GM12878 (cell line): ENCODE data around the gene SP6. TPM values are rescaled to one million over a fixed set of nuclear protein-coding genes. Genes with fewer than 3 reads are reported as not detected.

Experiments
- ASH2L ChIP-seq: fragments of 300-600, 200-600 bp; sonication (generic); IDR thresholded peaks from 2 replicates; pipeline ENCODE4 v1.6.1; 2017; ENCODE audit warnings: low read depth, mild to moderate bottlenecking, borderline replicate concordance
- ATF7 ChIP-seq: fragments of 450-650 bp; IDR thresholded peaks from 2 replicates; pipeline ENCODE4 v1.6.1; 2016; ENCODE audit warnings: low read depth, mild to moderate bottlenecking
- E4F1 ChIP-seq: fragments of 450-650 bp; IDR thresholded peaks from 2 replicates; pipeline ENCODE4 v1.6.1; 2018; ENCODE audit warnings: borderline replicate concordance, mild to moderate bottlenecking; ENCODE audit not compliant: partially characterized antibody
- JUNB ChIP-seq: IDR thresholded peaks from 2 replicates; pipeline ENCODE4 v1.6.1; 2016; ENCODE audit warnings: antibody characterized with exemption, mild to moderate bottlenecking
- NR2C2 ChIP-seq: IDR thresholded peaks from 2 replicates; pipeline ENCODE4 v1.6.1; 2011; ENCODE audit warnings: borderline replicate concordance, low read depth; ENCODE audit not compliant: control insufficient read depth, insufficient read length
- PML ChIP-seq: IDR thresholded peaks from 2 replicates; pipeline ENCODE4 v1.6.1; 2012; ENCODE audit warnings: low read length, inconsistent platforms
- SIX5 ChIP-seq: IDR thresholded peaks from 2 replicates; pipeline ENCODE4 v1.6.1; 2011; ENCODE audit warnings: mild to moderate bottlenecking, low read depth, low read length, moderate library complexity; ENCODE audit not compliant: severe bottlenecking
- SMAD1 ChIP-seq: fragments of 450-650 bp; IDR thresholded peaks from 2 replicates; pipeline ENCODE4 v1.6.1; 2018; ENCODE audit warnings: mild to moderate bottlenecking, low read depth; ENCODE audit not compliant: partially characterized antibody
- SMAD5 ChIP-seq: IDR thresholded peaks from 2 replicates; pipeline ENCODE4 v1.6.1; 2016; ENCODE audit warnings: antibody characterized with exemption, low read depth
- SP1 ChIP-seq: IDR thresholded peaks from one replicate; pipeline ENCODE4 v1.6.1; 2011; ENCODE audit warnings: low read depth, low read length
- SRF ChIP-seq, 2 experiments: IDR thresholded peaks; 2 replicates each; pipeline ENCODE4 v1.6.1; 2011; ENCODE audit warnings: low read depth in 2 of 2, low read length in 2 of 2, mild to moderate bottlenecking in 1 of 2, moderate library complexity in 1 of 2
- STAT1 ChIP-seq: fragments of 450-650 bp; conservative IDR thresholded peaks from 2 replicates; pipeline ENCODE4 v1.6.1; 2014; ENCODE audit warnings: antibody characterized with exemption, mild to moderate bottlenecking
- STAT3 ChIP-seq: IDR thresholded peaks from 2 replicates; pipeline ENCODE4 v1.6.1; 2011; ENCODE audit warnings: low read depth, low read length, improper control_type of control experiment
- TCF3 ChIP-seq: IDR thresholded peaks from 2 replicates; pipeline ENCODE4 v1.6.1; 2012; ENCODE audit warnings: low read depth, mild to moderate bottlenecking, low read length, borderline replicate concordance; ENCODE audit not compliant: insufficient read depth
- TCF7 ChIP-seq: IDR thresholded peaks from 2 replicates; pipeline ENCODE4 v1.6.1; 2014; ENCODE audit warnings: antibody characterized with exemption, borderline replicate concordance
- WRNIP1 ChIP-seq: IDR thresholded peaks from 2 replicates; pipeline ENCODE4 v1.6.1; 2011; ENCODE audit warnings: low read depth, low read length, improper control_type of control experiment, borderline replicate concordance
- YBX1 ChIP-seq: fragments of 450-650 bp; IDR thresholded peaks from 2 replicates; pipeline ENCODE4 v1.6.1; 2016; ENCODE audit warnings: antibody characterized with exemption
- ZBTB40 ChIP-seq: fragments of 450-650 bp; IDR thresholded peaks from 2 replicates; pipeline ENCODE4 v1.6.1; 2016; ENCODE audit warnings: mild to moderate bottlenecking, moderate library complexity, borderline replicate concordance
- ZNF24 ChIP-seq: fragments of 450-650 bp; IDR thresholded peaks from 2 replicates; pipeline ENCODE4 v1.6.1; 2017; ENCODE audit warnings: antibody characterized with exemption, mild to moderate bottlenecking
- ZNF622 ChIP-seq: fragments of 450-650 bp; IDR thresholded peaks from 2 replicates; pipeline ENCODE4 v1.6.1; 2017; ENCODE audit warnings: mild to moderate bottlenecking, inconsistent platforms
- polyA plus RNA-seq, 11 experiments: library from polyadenylated mRNA; depleted of rRNA in 4 of 11; unstranded in 6 of 11; stranded (reverse) in 5 of 11; fragments of >200 nt; fragmentation: Nextera tagmentation in 4 of 11; fragmentation: Illumina TruSeq in 1 of 11; extraction: Ambion mirVana in 4 of 11; extraction: Trizol in 1 of 11; gene quantifications; 1 replicate in 1 of 11; 2 replicates in 10 of 11; pipeline versions ENCODE4 v1.2.1 to v1.2.3, GENCODE V29; 2011 to 2016; ENCODE audit warnings: inconsistent platforms in 2 of 11, missing spikeins in 2 of 11, low read depth in 1 of 11
- total RNA-seq, 4 experiments: library from RNA; depleted of rRNA in 3 of 4; stranded (reverse); fragments of >200 nt in 3 of 4; fragmentation: Illumina TruSeq in 1 of 4; extraction: Trizol in 1 of 4; gene quantifications; 2 replicates each; pipeline versions ENCODE4 v1.2.1 to v1.2.3, GENCODE V29; 2013 to 2021
- TF ChIP-seq, protein P1 (sequence below): fragments of 450-650 bp; IDR thresholded peaks from 2 replicates; pipeline ENCODE4 v1.6.1; 2017; ENCODE audit warnings: low read depth, mild to moderate bottlenecking, moderate library complexity
- TF ChIP-seq, protein P2 (sequence below): IDR thresholded peaks from 2 replicates; pipeline ENCODE4 v1.6.1; 2012; ENCODE audit warnings: low read length, inconsistent platforms

Gene SP6
- total and polyA plus RNA-seq, 10 of the 15 experiments (the other 5 are each of a cell fraction or from before 2014, with no cell fraction given) = 0.05 to 0.15 (median 0.06) TPM; not detected in 7

DNA sequence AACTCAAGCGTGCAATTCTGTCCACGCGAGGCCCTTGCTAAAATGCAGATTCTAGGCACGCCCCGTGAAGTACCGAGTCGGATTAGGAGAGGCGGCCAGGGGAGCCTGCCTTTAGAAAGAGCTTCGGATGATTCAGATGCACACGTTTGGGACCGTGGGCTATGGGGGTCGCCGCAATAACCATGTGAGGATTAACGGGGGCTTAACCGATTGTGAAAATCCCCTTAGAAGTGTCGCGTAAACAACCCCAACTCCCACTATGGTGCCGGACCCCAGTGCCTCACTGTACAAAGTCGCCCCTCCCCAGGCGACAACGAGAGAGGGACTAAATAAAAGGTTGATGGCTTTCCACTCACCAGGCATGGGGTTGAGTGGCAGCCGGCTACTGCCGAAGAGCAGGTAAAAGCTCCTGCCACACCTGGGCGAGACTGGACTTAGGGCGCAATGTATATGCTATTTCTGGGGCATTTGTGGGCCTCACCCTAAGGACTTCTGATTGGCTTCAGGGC lies 44.4 kb upstream of the SP6 start (continued):
- TF ChIP-seq NR2C2 = no peak
- TF ChIP-seq ZBTB40 = no peak
- TF ChIP-seq ASH2L = no peak
- no peak for TF ChIP-seq WRNIP1
- peak; percentile 78 for TF ChIP-seq SMAD1
- TF ChIP-seq SP1 = no peak
- no peak for TF ChIP-seq TCF3
- no peak for TF ChIP-seq E4F1
- no peak for TF ChIP-seq STAT1
- TF ChIP-seq SMAD5 = peak; percentile 94
- TF ChIP-seq STAT3 = no peak
- peak; percentile 88; the same call in 1 of the 2 replicates for TF ChIP-seq PML
- TF ChIP-seq, protein P1, sequence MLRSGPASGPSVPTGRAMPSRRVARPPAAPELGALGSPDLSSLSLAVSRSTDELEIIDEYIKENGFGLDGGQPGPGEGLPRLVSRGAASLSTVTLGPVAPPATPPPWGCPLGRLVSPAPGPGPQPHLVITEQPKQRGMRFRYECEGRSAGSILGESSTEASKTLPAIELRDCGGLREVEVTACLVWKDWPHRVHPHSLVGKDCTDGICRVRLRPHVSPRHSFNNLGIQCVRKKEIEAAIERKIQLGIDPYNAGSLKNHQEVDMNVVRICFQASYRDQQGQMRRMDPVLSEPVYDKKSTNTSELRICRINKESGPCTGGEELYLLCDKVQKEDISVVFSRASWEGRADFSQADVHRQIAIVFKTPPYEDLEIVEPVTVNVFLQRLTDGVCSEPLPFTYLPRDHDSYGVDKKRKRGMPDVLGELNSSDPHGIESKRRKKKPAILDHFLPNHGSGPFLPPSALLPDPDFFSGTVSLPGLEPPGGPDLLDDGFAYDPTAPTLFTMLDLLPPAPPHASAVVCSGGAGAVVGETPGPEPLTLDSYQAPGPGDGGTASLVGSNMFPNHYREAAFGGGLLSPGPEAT = peak; percentile 56; the same call in 1 of the 2 replicates
- TF ChIP-seq SIX5 = peak; percentile 2
- no peak for TF ChIP-seq ZNF24
- no peak for TF ChIP-seq SRF (IDR thresholded peaks at IDR 0.05; ENCODE audit: low read depth in 2 of 2, low read length in 2 of 2)
- no peak for TF ChIP-seq TCF7
- TF ChIP-seq ATF7 = no peak
- TF ChIP-seq JUNB = no peak
- TF ChIP-seq, protein P2, sequence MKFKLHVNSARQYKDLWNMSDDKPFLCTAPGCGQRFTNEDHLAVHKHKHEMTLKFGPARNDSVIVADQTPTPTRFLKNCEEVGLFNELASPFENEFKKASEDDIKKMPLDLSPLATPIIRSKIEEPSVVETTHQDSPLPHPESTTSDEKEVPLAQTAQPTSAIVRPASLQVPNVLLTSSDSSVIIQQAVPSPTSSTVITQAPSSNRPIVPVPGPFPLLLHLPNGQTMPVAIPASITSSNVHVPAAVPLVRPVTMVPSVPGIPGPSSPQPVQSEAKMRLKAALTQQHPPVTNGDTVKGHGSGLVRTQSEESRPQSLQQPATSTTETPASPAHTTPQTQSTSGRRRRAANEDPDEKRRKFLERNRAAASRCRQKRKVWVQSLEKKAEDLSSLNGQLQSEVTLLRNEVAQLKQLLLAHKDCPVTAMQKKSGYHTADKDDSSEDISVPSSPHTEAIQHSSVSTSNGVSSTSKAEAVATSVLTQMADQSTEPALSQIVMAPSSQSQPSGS = no peak
- TF ChIP-seq ZNF622 = no peak
- TF ChIP-seq YBX1 = no peak
